Subcutaneous adipose tissue (tissue), 4 donors: Measurements from ENCODE around the gene CYP2A13. TPM values are rescaled to one million over a fixed set of nuclear protein-coding genes. Genes with fewer than 3 reads are reported as not detected.

ENCODE experiments used
- total RNA-seq, 4 donors: library from RNA; depleted of rRNA; stranded (reverse); fragments of >200 nt; gene quantifications; one replicate each; pipeline ENCODE4 v1.1.0, GENCODE V29; 2016
- TF ChIP-seq, protein P1 (sequence below): fragments of 450-650 bp; IDR thresholded peaks from one replicate; pipeline ENCODE4 v1.5.1; 2016; ENCODE audit warnings: low read depth, mild to moderate bottlenecking, control low read depth, antibody characterized with exemption, moderate library complexity

CYP2A13 gene
- total RNA-seq, 4 donors from 2014 or later: not detected

DNA sequence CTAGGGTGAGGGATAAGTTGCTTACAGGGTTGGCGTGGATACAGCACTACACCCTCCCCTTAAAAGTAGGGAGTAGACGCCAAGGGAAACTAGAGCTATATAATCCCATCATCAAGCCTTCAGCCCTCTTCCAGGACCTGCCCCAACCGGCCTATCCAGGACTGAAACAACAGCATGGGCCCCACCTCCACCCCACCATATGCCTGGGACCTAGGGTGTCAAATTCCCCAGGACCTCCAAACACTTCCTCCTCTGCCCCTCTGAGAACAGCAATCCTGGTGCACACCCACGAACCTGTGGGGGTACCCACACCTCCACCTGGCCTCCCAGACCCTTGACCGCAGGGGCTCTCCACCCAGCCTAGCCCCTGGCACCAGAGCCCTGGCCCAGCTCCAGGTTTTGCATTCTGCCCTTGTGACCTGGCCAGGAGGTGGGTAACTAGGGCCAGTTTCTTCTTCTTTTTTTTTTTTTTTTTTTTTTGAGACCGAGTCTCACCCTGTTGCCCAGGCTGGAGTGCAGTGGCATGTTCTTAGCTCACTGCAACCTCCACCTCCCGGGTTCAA lies 24.6 kb downstream of the CYP2A13 start:
- TF ChIP-seq, protein P1, sequence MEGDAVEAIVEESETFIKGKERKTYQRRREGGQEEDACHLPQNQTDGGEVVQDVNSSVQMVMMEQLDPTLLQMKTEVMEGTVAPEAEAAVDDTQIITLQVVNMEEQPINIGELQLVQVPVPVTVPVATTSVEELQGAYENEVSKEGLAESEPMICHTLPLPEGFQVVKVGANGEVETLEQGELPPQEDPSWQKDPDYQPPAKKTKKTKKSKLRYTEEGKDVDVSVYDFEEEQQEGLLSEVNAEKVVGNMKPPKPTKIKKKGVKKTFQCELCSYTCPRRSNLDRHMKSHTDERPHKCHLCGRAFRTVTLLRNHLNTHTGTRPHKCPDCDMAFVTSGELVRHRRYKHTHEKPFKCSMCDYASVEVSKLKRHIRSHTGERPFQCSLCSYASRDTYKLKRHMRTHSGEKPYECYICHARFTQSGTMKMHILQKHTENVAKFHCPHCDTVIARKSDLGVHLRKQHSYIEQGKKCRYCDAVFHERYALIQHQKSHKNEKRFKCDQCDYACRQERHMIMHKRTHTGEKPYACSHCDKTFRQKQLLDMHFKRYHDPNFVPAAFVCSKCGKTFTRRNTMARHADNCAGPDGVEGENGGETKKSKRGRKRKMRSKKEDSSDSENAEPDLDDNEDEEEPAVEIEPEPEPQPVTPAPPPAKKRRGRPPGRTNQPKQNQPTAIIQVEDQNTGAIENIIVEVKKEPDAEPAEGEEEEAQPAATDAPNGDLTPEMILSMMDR: no peak

DNA sequence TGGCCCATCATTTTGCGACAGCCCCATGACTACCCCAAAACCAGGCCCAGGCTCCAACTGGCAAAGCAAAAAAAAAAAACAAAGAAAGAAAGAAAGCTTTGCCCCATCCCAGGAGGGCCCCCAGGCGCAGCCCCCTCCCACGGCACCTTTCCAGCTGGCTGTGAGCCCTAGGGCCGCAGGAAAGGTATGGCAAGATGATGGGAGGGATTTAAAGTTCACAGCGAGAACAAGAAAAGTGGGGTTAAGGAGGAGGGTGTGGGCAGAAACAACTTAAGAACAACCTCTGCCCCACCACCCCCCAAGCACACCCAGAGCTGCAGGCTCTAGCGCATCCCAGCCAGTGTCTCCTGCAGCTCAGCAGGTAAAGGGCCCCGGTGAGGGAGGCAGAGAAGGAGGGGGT lies 25.9 kb downstream of the CYP2A13 start, which contains the start of gene CYP2F1:
CYP2F1 (plus strand) TSS at position 301 of the 400 bp plus-strand sequence. CDS start 1,757 bp downstream, outside the sequence.
- TF ChIP-seq, protein P1: no peak

DNA sequence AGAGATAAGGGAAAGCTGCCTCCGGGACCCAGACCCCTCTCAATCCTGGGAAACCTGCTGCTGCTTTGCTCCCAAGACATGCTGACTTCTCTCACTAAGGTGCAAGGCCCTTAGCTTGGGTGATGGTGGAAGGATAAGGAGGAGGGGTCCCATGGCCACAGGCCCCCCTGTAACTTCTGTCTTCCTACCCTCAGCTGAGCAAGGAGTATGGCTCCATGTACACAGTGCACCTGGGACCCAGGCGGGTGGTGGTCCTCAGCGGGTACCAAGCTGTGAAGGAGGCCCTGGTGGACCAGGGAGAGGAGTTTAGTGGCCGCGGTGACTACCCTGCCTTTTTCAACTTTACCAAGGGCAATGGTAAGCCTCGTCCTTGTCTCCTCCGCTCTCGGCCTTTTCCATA lies 28.0 kb downstream of the CYP2A13 start:
- TF ChIP-seq, protein P1: no peak

DNA sequence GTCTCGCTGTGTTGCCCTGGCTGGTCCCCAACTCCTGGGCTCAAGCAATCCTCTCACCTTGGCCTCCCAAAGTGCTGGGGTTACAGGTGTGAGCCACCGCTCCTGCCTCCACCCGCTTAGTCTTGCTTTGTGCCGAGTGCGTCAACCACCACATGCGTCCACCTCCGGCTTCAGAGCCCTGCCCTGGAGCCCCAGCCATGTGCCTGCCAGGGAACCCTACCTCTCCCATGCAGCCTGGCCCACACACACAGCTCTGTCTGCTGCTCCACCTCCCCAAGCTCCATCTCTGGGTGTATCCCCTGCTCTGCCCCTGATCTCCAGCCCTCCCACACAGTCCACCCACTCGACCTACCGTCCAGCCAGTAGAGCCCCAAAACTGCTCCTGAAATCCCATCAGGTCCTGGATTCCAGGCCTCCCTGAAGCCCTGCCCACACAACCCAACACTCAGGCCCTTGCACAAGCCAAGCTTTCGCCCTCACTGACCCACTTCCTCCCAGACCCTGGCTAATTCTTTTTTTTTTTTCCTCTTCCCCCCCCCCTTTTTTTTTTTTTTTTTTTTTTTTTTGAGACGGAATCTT lies 35.6 kb downstream of the CYP2A13 start:
- TF ChIP-seq, protein P1: no peak

DNA sequence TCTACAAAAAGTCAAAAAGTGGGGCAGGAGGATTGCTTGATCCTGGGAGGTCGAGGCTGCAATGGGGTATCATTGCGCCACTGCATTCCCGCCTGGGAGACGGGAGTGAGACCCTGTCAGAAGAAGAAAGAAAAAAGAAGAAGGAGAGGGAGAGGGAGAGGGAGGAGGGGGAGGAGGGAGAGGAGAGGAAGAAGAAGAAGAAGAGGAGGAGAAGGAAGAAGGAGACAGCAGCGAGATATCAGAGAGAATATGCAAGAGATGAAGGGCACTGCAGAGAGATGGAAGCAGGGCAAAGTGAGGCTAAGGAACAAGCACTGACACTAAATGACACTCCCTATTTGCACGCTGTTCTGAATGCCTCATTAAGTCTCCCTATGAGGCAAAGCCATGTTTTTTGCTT lies 40.4 kb downstream of the CYP2A13 start:
- TF ChIP-seq, protein P1: no peak

DNA sequence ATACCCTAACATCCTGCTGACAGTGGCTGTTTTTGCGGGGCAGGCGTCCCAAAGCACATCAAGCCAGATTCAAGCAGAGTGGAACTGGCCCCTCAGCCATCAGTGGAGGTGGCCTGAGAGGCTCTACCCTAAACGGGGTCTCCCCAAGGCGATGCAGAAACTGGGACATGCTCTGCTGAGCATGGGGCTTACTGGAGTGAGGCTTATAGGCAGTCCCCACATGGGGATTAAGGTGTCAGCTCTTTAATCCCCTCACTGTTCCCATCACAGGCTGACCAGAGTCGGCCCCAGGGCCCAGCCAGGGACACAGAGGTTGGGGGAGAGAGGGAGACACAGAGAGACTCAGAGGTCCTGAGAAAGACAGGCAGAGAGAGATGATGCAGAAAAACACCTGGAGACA lies 42.9 kb downstream of the CYP2A13 start:
- TF ChIP-seq, protein P1: no peak

DNA sequence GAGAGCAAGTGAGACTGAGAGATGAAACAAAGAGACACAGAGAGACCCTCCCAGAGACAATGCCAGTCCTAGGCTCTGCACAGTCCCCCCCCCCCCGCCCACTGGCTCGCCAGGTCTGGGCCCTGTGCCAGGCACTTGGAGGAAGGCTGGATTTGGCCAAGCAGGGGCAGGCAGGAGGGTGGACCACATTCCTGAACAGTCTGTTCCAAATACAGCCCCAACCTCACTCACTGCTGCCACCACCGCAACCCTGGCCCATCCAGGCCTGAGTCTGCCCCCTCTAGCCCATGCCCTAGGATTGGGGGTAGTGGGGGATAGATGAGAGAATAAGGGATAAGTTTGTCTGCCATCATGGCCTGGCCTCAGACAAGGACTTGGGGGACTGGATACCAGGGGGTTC lies 45.0 kb downstream of the CYP2A13 start:
- TF ChIP-seq, protein P1: no peak
